GM10248 (cell line): Measurements from ENCODE around the gene BRD3.

Experiments
- CTCF ChIA-PET: fragments of 300-600 bp; sonication (Branson Sonifier 250); formaldehyde crosslinking; extraction: SDS; loops from one replicate; lab custom pipeline; 2021; ENCODE audit warnings: antibody characterized with exemption; lab: Yijun Ruan, JAX
- POLR2A ChIA-PET: fragments of 350-650 bp; sonication (Branson Sonifier 250); formaldehyde crosslinking; extraction: SDS; loops from one replicate; lab custom pipeline; 2020; ENCODE audit warnings: antibody characterized with exemption; lab: Yijun Ruan, JAX
- DNase-seq: peaks from one replicate; pipeline ENCODE4 v3.0.0; 2012; ENCODE audit errors: extremely low spot score
- TF ChIP-seq, protein P1 (sequence below): IDR thresholded peaks from 2 replicates; pipeline ENCODE4 v1.5.1; 2012; ENCODE audit warnings: mild to moderate bottlenecking, low read depth; ENCODE audit errors: extremely low read depth, missing control alignments, control extremely low read depth

BRD3 gene

DNA sequence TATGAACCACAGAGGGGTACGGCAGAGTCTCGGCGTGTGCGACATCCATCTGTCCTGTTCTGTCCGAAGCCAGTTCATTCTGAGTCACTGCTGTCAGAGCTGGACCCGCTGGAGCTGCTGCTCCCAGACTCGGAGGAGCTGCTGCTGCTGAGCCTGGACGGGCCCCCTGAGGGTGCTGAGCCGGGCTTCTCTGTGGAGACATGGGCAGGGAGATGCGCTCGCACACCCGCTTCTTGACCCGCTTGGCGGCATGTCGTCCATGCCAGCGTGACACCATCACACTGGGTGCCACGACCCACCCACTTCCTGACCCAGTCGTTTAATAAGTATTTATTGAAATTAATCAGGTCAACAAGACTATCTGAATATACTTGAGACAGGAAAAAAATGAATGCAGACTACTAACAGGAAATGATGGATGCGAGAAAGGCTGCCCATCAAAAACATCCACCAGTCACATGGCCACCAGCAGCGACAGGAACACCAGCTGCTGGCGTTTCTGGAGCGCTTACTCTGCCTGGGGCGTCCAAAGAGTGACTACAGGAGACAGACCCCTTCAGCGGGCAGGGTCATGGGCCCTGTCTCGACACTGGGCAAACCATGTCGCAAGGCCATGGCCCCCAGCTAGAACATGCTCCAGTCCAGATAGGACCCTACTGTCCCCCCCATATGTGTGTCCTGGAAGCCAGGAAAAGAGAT is 34.2 kb downstream of the BRD3 start:
- ChIA-PET CTCF (interaction anchor here (0.9 to 2.6 kb wide), 4 partner anchors 10 to 21 kb away, joined by 3 to 9 read pairs (median 4); no protein-coding TSS in a partner anchor), POLR2A (no interaction called here)
- no peak for DNase-seq
- TF ChIP-seq, protein P1, sequence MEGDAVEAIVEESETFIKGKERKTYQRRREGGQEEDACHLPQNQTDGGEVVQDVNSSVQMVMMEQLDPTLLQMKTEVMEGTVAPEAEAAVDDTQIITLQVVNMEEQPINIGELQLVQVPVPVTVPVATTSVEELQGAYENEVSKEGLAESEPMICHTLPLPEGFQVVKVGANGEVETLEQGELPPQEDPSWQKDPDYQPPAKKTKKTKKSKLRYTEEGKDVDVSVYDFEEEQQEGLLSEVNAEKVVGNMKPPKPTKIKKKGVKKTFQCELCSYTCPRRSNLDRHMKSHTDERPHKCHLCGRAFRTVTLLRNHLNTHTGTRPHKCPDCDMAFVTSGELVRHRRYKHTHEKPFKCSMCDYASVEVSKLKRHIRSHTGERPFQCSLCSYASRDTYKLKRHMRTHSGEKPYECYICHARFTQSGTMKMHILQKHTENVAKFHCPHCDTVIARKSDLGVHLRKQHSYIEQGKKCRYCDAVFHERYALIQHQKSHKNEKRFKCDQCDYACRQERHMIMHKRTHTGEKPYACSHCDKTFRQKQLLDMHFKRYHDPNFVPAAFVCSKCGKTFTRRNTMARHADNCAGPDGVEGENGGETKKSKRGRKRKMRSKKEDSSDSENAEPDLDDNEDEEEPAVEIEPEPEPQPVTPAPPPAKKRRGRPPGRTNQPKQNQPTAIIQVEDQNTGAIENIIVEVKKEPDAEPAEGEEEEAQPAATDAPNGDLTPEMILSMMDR: no peak

DNA sequence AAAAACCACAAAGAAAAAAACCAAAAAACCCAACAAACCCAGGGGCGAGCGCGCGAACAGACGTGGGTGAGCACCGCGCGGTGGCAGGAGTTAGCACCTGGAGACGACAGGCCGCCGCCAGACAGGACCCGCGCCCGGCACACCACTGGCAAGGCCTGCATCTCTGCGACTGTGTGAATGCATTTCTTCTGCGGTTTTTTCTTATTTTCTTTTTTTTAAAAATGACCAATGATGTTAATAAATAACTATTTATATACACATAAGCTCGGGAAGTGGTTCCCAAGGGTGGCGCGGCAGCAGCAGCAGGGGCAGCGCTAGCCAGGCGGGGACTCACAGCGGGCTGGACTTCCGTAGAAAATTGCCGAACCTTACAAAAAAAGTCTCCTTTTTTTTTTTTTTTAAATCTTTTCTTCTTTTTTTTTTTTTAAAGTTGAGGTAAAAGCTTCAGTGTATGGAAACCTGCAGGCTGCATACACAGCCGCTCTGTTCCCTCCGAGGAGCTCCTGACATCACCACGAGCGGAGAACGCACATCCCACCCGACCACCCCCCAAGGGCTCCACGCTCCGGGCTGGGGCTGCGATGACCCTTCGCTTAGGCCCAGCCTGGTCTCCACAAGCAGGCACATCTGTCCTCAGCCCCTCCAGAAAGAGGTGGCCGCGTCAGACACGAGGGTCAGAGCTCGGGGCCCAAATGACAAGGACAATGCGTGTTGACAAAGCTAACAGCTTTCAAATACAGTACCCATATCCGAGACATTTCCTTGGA is 35.2 kb downstream of the BRD3 start:
- TF ChIP-seq, protein P1: no peak
- ChIA-PET POLR2A (no interaction called here), CTCF (interaction anchor here (0.9 to 2.6 kb wide), 3 partner anchors 11 to 18 kb away, joined by 3 to 9 read pairs (median 4); no protein-coding TSS in a partner anchor)
- no peak for DNase-seq

DNA sequence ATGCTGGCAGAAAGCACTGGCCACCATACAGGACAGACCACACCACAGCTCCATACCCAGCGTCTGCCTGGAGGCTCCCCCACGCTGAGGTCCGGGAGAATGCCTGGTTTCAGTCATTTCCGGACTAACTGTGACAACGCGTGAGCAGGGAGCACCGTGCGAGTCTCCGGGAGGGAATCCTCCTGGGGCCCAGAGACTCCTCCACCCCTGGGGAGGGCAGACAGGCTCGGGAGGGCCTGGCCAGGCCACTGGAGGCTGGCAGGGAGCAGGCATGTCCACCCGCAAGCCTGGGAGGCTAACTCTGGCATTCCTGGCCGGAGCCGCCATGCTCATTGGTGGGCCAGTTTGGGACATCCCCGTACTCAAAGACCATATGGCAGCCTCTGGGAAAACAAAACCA is 36.0 kb downstream of the BRD3 start:
- TF ChIP-seq, protein P1: no peak
- ChIA-PET POLR2A (no interaction called here), CTCF (no interaction called here)
- no peak for DNase-seq

DNA sequence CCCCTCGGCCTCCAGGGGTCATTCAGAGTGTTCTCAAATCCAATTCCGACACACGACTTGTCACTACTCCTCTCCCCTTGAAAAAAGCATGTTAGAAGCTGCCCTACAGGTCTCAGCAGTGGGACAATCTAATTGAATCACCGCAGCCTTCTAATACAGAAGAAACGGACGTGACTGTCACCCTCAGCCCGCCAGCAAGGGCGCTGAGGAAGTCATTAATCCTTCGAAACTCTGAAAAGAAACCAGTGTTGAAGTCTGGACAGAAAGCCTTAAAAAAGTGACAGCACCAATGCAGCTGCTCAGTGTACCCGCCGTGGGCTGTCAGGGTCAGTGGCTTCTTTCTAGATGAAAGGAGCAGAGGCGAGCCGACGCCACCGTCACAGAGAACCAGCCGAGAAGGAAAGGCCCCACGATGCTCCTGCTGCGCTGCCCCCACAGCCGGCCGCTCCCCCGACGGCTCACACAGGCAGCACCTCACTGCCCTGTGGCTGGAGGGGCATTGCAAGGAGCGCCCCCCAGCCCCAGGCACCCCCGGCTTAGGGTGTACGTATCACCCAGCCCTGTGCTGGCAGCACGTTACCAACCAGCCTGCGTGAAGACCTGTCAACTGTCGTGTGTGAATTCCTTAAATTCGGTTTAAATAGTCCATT is 36.9 kb downstream of the BRD3 start:
- TF ChIP-seq, protein P1: no peak
- CTCF ChIA-PET: no interaction called here
- POLR2A ChIA-PET: no interaction called here
- no peak for DNase-seq

DNA sequence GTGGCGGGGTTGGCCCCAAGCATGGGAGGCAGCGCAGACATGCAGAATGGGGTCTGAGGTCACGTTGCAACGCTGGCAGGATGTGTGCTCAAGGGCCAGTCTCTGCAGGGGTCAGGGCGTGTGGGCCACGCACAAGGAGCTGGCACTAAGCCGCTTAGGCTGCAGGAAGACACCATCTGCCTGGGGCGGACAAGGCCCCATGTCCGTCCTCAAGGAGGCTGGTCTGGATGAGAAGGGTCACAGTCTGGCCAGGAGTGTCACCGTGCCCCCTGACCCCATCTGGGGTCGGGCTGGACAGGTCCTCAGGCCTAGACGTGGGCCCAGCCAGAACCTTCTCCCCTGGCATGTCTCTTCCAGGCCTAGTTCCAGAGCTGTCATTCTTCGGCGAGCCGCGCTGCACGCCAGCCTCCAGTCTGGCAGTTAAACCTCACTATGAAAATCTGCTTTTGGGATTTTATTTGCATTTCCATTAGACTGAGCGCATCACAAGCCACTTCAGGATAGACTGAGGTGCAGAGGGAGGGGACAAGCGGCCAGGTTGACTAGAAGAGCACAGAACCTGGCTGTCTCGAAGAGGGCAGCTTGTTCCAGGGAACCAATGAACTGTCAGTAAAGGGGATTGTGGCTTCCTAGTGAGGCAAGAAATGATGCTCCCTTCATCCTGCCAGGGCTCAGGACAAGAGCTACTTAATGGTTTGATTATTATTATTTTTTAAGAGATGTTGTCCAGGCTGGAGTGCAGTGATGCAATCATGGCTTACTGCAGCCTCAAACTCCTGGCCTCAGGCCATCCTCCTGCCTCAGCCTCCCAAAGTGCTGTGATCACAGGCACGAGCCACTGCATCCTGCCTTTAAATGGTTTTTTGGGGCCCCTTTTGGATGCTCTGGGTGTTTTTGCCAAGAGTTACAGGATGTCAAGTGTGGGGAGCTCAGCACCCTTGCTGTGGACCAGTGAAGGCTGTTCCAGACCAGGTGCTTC is 38.3 kb downstream of the BRD3 start:
- CTCF ChIA-PET: no interaction called here
- no peak for DNase-seq
- TF ChIP-seq, protein P1: no peak
- POLR2A ChIA-PET: interaction anchor here (0.6 kb wide), 1 partner anchor 160 kb away, joined by 3 read pairs; no protein-coding TSS in a partner anchor
